Upper lobe of left lung (tissue), 6 donors: ENCODE measurements around the gene PCP4. TPM values are rescaled to one million over a fixed set of nuclear protein-coding genes. Genes with fewer than 3 reads are reported as not detected.
"Not testable (repeated sequence)": the region's sequence is repeated elsewhere in the genome, so short reads cannot be mapped to it uniquely, and the experiment has no call there.

ENCODE experiments used
- ATAC-seq, 2 donors: fragments of 200-7000 bp; cut with Tn5 transposase; one replicate each; pipeline ENCODE4 v1.9.1; 2022; ENCODE audit warnings: mild to moderate bottlenecking in 2 of 2, moderate library complexity in 2 of 2; ENCODE audit not compliant: low FRiP score in 2 of 2
- DNase-seq, 2 donors: peaks; one replicate each; pipeline ENCODE4 v3.0.0-alpha.2; 2019 to 2020
- H3K27ac ChIP-seq, 4 donors: fragments of 200-600 bp; sonication (generic); one replicate each; pipeline ENCODE4 v1.5.1; 2016 to 2019
- H3K27me3 ChIP-seq, 4 donors: fragments of 200-600 bp; sonication (generic); one replicate each; pipeline ENCODE4 v1.5.1; 2017 to 2019
- H3K36me3 ChIP-seq, 4 donors: fragments of 200-600 bp; sonication (generic); one replicate each; pipeline ENCODE4 v1.5.1; 2016 to 2019
- H3K4me1 ChIP-seq, 4 donors: fragments of 200-600 bp; sonication (generic); one replicate each; pipeline ENCODE4 v1.5.1; 2018 to 2019
- H3K4me3 ChIP-seq, 4 donors: fragments of 200-600 bp; sonication (generic); one replicate each; pipeline ENCODE4 v1.5.1; 2017 to 2019; ENCODE audit warnings: mild to moderate bottlenecking in 2 of 4, moderate library complexity in 1 of 4
- H3K9me3 ChIP-seq, 4 donors: fragments of 200-600 bp; sonication (generic); one replicate each; pipeline ENCODE4 v1.5.1; 2018 to 2019
- EP300 ChIP-seq, 4 donors: sonication (generic); formaldehyde crosslinking; IDR thresholded peaks; one replicate each; pipeline ENCODE4 v1.5.1; 2017; ENCODE audit warnings: antibody characterized with exemption in 4 of 4, control low read depth in 2 of 4
- POLR2A ChIP-seq, 4 donors: fragments of 450-650 bp; IDR thresholded peaks; one replicate each; pipeline ENCODE4 v1.5.1; 2016 to 2017; ENCODE audit warnings: antibody characterized with exemption in 4 of 4, mild to moderate bottlenecking in 2 of 4
- POLR2AphosphoS5 ChIP-seq, 2 donors: sonication (generic); formaldehyde crosslinking; IDR thresholded peaks; one replicate each; pipeline ENCODE4 v1.5.1; 2017; ENCODE audit warnings: antibody characterized with exemption in 2 of 2
- WGBS, 2 donors: methylation state at CpG; one replicate each; pipeline ENCODE4 v1.1.5; 2017 to 2018; 5-methylcytosine and 5-hydroxymethylcytosine counted together
- total RNA-seq, 6 donors: library from RNA; depleted of rRNA in 4 of 6; stranded (reverse); fragments of >200 nt in 4 of 6; gene quantifications; one replicate each; pipeline versions ENCODE4 v1.1.0 to v1.2.1, GENCODE V29; 2016 to 2021
- TF ChIP-seq, protein P1 (sequence below), 6 experiments: fragments of 450-650 bp in 4 of 6; fragments of 200-600 bp in 2 of 6; sonication (generic) in 2 of 6; IDR thresholded peaks; one replicate each; pipeline ENCODE4 v1.5.1; 2016 to 2019; ENCODE audit warnings: antibody characterized with exemption in 6 of 6
- donor health status: DM: no; HTN: no; CAD: no; lungs with moderate emphysema.
- donor health status: DM: no; HTN: yes; CAD: no; lungs with severe emphysema.

The PCP4 gene
- total RNA-seq, 6 donors from 2014 or later, result 0.66 to 4.4 (median 1.9) TPM; not detected in 2

GRCh38 chr21:39885119-39885848 lies 18.0 kb downstream of the PCP4 start:
- 76 to 80% methylated on average over 12 to 17 of the region's 17 CpGs for WGBS, 2 donors
- Histone ChIP-seq H3K4me3 (no peak overlapping the region), H3K36me3 (no peaks in the 10 kb centered on the region), H3K4me1 (no peaks in the 10 kb centered on the region), H3K9me3 (no peaks in the 10 kb centered on the region), H3K27ac (no peak overlapping the region), H3K27me3 (no peaks in the 10 kb centered on the region)
- TF ChIP-seq, protein P1, sequence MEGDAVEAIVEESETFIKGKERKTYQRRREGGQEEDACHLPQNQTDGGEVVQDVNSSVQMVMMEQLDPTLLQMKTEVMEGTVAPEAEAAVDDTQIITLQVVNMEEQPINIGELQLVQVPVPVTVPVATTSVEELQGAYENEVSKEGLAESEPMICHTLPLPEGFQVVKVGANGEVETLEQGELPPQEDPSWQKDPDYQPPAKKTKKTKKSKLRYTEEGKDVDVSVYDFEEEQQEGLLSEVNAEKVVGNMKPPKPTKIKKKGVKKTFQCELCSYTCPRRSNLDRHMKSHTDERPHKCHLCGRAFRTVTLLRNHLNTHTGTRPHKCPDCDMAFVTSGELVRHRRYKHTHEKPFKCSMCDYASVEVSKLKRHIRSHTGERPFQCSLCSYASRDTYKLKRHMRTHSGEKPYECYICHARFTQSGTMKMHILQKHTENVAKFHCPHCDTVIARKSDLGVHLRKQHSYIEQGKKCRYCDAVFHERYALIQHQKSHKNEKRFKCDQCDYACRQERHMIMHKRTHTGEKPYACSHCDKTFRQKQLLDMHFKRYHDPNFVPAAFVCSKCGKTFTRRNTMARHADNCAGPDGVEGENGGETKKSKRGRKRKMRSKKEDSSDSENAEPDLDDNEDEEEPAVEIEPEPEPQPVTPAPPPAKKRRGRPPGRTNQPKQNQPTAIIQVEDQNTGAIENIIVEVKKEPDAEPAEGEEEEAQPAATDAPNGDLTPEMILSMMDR (IDR thresholded peaks at IDR 0.05), result no peak
- TF ChIP-seq POLR2AphosphoS5 (IDR thresholded peaks at IDR 0.05) (no peak), POLR2A (IDR thresholded peaks at IDR 0.05) (no peak), EP300 (IDR thresholded peaks at IDR 0.05) (no peak)
- ATAC-seq (no peak), DNase-seq (peak in 1 of 2 donors; percentile 49)

DNA sequence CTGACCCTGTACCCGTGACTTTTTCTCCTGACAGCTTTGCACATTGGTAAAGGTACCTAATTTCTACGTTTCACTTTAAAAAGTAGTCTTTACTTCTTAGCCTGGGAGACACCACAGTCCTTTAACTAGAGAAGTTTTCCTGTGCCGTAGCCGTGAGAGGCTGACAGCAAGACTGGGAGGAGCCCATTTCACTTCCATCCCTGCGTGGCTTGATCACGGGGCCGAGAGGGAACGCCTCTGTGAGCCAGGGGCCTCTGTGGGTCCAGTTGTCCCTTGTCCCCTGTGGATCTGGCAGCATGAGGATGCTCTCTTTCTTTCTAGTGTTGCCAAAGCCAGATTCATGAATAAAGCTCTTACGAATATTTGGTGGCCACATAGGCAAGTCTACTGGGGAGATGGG lies 21.6 kb downstream of the PCP4 start:
- TF ChIP-seq POLR2A (IDR thresholded peaks at IDR 0.05) (no peak), POLR2AphosphoS5 (IDR thresholded peaks at IDR 0.05) (no peak)
- TF ChIP-seq, protein P1 (IDR thresholded peaks at IDR 0.05), result no peak
- WGBS, 2 donors, result 81 to 82% methylated on average over 9 of the region's 9 CpGs
- DNase-seq (no peak), ATAC-seq (no peak)
- Histone ChIP-seq H3K27me3 (no peaks in the 10 kb centered on the region), H3K4me3 (no peak overlapping the region), H3K4me1 (no peaks in the 10 kb centered on the region), H3K9me3 (no peaks in the 10 kb centered on the region), H3K27ac (no peak overlapping the region), H3K36me3 (no peaks in the 10 kb centered on the region)

DNA sequence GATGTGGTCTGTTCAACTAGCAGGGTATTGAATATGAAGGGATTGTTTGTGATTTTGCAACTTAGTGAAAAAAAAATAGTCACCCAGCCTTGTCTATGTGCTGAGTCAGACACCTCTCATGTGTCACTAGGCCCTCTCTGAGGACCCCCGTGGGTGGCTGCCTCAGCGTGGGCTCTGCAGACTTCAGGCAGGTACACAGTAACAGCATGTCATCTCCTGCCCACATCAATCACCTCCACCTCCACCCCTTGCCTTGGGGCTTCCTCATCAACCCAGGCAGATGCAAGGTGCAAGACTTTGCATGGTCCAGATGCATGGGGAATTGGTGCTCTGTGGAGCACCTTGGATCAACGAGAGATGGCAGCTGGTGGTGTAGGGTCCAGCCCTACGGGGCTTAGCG lies 23.9 kb downstream of the PCP4 start:
- no peak for TF ChIP-seq POLR2A (IDR thresholded peaks at IDR 0.05)
- no peak for TF ChIP-seq EP300 (IDR thresholded peaks at IDR 0.05)
- TF ChIP-seq, protein P1 (IDR thresholded peaks at IDR 0.05), result no peak
- no peak for TF ChIP-seq POLR2AphosphoS5 (IDR thresholded peaks at IDR 0.05)
- Histone ChIP-seq H3K27me3 (no peaks in the 10 kb centered on the region), H3K27ac (no peak overlapping the region), H3K9me3 (no peaks in the 10 kb centered on the region), H3K36me3 (no peaks in the 10 kb centered on the region), H3K4me1 (no peaks in the 10 kb centered on the region), H3K4me3 (no peak overlapping the region)
- ATAC-seq (peak in 1 of 2 donors; percentile 55), DNase-seq (no peak)
- 88 to 90% methylated on average over 5 of the region's 5 CpGs for WGBS, 2 donors

GRCh38 chr21:39891863-39892262 lies 24.6 kb downstream of the PCP4 start:
- ATAC-seq, H3K4me1 ChIP-seq: not testable (repeated sequence)
- WGBS, 2 donors, result 82% methylated on average over 12 of the region's 12 CpGs

DNA sequence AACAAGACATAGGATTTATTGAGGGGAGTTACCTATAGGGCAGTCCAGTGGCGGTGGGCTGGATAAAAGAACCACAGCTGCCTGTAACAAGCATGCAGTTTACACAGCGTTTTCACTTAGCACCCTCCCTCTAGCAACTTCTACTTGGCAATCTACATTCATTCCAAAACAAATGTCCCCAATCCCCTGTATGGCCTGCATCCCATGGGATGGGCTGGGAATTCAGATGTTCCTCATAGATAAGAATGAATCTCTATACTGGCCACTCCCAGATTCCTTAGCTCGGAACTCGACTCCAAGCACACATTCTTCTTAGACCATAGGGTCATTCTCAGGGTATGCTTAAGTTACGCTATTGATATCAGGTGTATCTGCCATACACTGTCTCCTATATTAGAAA lies 33.3 kb downstream of the PCP4 start:
- H3K27ac ChIP-seq, result no peak overlapping the region
- no peak overlapping the region for H3K4me3 ChIP-seq
- H3K4me1 ChIP-seq, result no peaks in the 10 kb centered on the region
- no peak for ATAC-seq
- H3K36me3 ChIP-seq, result no peaks in the 10 kb centered on the region
- DNase-seq, result no peak
- H3K9me3 ChIP-seq, result no peaks in the 10 kb centered on the region
- WGBS, 2 donors, result 73 to 74% methylated on average over 5 of the region's 5 CpGs
- TF ChIP-seq EP300 (IDR thresholded peaks at IDR 0.05) (no peak), POLR2A (IDR thresholded peaks at IDR 0.05) (no peak), POLR2AphosphoS5 (IDR thresholded peaks at IDR 0.05) (no peak)
- TF ChIP-seq, protein P1 (IDR thresholded peaks at IDR 0.05), result no peak
- no peaks in the 10 kb centered on the region for H3K27me3 ChIP-seq

More at GRCh38 chr21:39891863-39892262, 24.6 kb downstream of the PCP4 start:
- H3K9me3 ChIP-seq, H3K4me3 ChIP-seq, H3K36me3 ChIP-seq, DNase-seq, H3K27ac ChIP-seq, H3K27me3 ChIP-seq: not testable (repeated sequence)
